GM21360 (cell line): ENCODE measurements around the gene ARGLU1.

Experiments used
- ATAC-seq: cut with Tn5 transposase; IDR thresholded peaks from one replicate; pipeline ENCODE4 v1.9.1; 2021; ENCODE audit warnings: mild to moderate bottlenecking, moderate library complexity; ENCODE audit not compliant: unreplicated experiment

ARGLU1 gene

GRCh38 chr13:106548064-106548696 lies 19.8 kb downstream of the ARGLU1 start:
- ATAC-seq = no peak

- no peak for ATAC-seq
Observed at GRCh38 chr13:106541826-106542225, 26.1 kb downstream of the ARGLU1 start.

DNA sequence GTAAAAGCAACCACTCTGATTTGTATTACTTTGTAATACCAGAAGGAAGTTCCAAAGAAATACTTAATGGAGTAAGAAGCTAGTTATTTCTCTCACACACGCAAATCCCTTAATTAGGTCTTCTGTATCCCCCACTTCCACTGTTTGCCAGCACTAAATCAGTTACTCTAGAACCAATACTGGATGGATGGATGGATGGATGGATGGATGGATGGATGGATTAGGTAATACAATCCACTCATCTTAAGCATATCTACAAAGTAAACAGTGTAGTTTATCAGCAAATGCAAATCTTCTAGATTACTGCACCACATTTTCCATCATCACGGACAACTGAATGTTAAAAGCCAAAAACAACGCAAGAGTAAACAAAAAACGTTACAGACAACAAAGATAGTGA lies 27.3 kb downstream of the ARGLU1 start:
- no peak for ATAC-seq

DNA sequence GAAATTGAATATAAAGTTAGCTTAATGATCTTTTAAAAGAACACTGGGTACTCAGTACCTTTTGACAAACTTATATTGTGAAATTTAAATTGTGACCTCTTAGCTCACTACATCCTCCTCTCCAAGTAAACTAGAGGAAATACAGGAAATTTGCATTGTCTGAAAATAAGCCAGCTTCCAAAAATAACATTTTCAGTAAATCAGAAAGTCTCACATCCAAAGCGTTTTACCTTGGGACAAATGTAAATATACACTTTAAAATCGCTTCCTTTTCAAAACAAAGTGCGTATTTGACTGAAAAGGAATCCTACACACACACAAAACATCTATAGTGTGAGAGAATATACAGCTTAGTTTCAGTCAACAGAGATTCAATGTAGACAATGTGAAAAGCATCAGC lies 30.4 kb downstream of the ARGLU1 start:
- no peak for ATAC-seq

DNA sequence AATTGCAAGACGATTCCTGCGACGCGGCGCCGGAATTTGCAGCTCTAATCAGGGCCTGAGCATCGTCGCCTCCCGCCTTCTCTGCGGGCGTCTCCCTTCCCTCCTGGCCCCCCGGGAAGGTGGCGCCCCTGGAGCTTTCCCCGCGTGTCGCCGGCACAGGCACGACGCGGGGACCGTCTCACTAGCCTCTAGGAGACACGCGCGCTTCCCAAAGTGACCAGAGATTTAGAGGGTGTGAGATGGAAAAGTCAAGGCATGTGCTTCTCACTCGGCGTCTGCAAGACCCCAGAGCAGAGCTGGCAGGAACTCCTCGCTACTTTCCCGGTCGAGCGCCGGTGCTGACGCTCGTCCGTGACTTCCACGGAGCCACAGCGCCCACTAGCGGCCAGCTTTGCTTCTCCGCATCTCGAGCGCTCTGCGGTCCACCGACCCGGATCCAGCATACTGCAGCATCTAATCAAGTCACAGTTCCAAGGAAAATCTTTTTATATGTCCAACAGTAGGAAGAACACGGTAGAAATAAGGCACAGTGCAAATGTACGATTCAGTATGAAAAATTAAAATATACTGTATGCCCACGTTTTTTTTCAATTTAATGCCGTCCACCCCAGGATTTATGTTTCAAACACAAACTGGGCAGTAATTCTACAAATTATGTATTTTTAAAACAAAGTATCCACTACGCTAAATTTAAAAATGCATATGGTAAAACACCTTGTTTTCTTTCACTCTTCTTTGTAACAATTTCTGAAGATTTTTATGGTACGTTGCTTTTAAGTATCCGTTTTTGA lies 31.5 kb downstream of the ARGLU1 start:
- peak; percentile 31 for ATAC-seq

- peak; percentile 96 for ATAC-seq
Observed at GRCh38 chr13:106535552-106536243, 32.2 kb downstream of the ARGLU1 start, which contains the start of gene EFNB2. TSS of gene EFNB2 (minus strand) at chr13:106535662. CDS start at chr13:106534964, 698 bp downstream.

GRCh38 chr13:106534639-106535551 lies 33.0 kb downstream of the ARGLU1 start:
- peak; percentile 30 for ATAC-seq

GRCh38 chr13:106533943-106534638 lies 33.8 kb downstream of the ARGLU1 start:
- no peak for ATAC-seq

- ATAC-seq = no peak
Observed at GRCh38 chr13:106533101-106533942, 34.6 kb downstream of the ARGLU1 start.

DNA sequence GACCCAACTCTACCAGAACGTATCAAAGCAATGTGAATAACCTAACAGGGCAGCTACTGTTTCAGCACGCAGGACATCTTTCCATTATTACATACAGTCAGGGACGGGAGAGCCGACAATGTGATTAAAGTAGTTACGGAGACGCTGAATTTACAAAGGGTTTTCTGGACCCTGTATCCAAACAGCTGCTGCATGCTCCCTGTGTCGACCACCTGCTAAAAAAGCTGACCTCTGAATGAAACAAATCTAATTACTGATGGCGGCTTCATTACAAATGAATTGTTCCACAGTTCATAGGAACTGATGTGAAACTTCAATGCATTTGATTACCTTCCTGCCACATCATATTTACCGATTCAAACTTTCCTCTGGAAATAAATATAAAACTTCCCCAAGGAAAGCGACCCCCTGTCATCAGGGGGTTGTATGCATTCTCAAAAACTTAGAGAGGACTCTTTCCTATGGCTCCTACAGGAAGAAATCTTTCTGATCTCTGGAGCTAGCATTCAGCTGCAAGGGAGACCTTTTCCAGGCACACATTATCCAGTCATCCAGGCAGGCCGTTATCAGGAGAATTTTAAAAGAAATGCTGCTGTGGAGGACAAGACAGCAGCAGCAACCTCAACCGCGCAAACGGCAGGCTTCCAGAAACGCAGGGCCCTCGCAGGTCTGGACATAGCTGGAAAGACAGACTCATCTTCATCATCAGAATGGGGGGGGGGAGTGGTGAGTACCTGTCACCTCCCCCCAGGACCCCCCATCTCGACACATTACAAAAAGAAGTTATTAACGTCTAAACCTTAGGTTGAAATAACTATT lies 35.6 kb downstream of the ARGLU1 start:
- ATAC-seq = no peak

GRCh38 chr13:106530980-106531481 lies 36.9 kb downstream of the ARGLU1 start:
- ATAC-seq = no peak

- ATAC-seq = no peak
Observed at GRCh38 chr13:106530171-106530851, 37.6 kb downstream of the ARGLU1 start.

DNA sequence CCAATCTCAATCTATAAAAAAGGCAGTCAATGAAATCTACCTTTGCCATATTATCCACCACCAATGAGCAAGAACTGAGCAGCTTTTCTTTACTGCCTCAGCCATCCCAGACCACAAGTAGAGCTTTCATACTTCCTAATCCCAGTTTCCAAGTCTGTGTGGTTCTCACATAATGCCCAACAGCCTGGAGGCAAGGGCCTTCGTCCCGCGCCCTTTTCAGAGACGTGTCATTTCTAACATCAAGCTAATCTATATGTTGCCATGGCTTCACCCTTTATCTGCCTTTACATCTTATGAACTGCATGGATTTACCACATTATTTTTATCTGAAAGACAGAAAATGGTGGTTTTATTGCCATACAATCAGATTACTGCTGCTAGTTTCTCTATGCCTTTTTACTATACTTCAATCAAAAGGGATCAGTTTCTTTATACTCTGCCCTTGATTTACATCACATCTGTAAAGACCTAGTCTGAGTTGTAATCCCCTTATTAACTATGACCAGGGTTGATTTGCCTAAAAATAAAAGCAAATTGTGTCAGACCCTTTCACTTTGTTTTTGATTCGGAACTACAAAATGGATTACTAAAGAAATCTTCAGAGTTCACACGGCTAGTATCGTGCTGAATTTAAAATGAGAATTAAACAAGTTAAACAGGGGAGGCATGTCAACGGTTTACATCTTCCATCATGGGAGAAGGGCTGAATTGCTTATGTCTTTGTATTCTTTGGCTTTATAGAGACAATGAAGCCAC lies 38.3 kb downstream of the ARGLU1 start:
- no peak for ATAC-seq

- no peak for ATAC-seq
Observed at GRCh38 chr13:106528718-106529414, 39.1 kb downstream of the ARGLU1 start.

DNA sequence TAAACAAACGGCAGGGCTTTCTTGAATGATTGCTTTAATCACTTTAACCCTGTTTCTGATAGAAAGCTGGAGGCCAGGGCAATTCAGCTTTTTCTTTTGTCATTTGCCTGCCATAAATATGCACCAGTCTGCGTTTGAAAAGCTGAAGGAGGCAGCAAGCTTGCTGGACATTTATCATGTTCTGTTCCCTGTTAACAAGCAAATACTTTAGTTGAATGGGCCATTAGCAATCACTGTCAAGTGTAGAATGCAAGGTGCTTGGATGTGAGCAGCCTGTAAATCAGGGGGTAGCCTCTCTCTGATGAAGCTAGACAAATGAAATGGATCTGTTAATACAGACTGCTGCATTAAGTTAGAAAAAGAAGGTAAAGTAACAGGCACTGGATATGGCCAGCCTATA lies 40.1 kb downstream of the ARGLU1 start:
- no peak for ATAC-seq

DNA sequence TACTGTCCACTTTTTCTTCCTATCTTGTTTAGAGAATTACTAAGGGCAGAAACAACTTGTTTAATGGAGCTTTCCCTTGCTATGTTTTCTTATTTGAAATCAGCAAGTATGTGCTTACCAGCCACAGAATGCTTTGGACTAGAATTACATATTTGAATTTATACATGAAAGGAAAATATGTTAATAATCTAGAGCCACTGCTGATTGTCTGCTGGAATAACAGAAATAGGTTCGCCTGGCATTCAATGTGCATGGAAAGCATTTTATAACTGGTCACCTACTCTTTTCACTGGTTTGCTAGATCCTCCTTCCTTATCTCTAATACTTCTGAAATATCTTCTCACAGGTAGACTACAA lies 40.5 kb downstream of the ARGLU1 start:
- ATAC-seq = no peak
